ENCODE measurements around the gene CTAGE9. TPM values are rescaled to one million over a fixed set of nuclear protein-coding genes. Genes with fewer than 3 reads are reported as not detected.

The CTAGE9 gene
- total and polyA plus RNA-seq, 8 donors: not detected

DNA sequence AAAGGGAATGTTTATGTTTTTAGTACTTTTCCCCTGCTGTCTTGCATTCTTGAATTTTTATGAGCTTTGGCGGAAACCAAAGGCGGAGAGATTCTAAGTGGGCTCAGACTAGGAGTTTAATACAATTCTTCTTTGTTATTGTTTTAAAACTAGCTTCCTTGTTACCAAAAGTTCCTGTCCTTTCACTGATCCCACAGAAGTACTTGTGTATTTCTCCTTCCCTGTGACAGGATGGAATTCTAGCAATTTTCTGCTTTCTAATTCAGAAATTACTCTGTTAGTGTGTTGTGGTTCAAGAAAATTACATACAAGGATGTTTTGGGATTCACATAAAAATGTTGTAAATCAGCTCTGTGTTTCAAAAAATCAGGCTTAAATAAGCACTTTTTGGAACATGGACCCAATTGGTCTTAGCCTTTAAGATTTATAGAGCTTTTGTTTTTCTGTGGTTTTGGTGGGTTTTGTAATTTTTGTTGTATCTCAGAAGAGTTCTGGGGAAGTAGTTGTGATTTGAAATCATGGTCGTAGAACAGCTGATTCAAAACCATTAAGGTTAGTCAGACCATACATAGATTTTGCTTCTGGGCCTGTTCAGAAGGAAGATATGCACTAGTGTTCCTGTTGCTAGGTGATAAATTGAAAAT, 17.6 kb upstream of the CTAGE9 start:
- no peak for FAIRE-seq
- Histone ChIP-seq H3K36me3 (no peaks in the 10 kb centered on the region), H3K27me3 (no peaks in the 10 kb centered on the region), H3K27ac (no peak overlapping the region), H3K9me3 (no peaks in the 10 kb centered on the region), H3K4me3 (no peak overlapping the region), H3K4me1 (no peaks in the 10 kb centered on the region)
- TF ChIP-seq, protein P1, sequence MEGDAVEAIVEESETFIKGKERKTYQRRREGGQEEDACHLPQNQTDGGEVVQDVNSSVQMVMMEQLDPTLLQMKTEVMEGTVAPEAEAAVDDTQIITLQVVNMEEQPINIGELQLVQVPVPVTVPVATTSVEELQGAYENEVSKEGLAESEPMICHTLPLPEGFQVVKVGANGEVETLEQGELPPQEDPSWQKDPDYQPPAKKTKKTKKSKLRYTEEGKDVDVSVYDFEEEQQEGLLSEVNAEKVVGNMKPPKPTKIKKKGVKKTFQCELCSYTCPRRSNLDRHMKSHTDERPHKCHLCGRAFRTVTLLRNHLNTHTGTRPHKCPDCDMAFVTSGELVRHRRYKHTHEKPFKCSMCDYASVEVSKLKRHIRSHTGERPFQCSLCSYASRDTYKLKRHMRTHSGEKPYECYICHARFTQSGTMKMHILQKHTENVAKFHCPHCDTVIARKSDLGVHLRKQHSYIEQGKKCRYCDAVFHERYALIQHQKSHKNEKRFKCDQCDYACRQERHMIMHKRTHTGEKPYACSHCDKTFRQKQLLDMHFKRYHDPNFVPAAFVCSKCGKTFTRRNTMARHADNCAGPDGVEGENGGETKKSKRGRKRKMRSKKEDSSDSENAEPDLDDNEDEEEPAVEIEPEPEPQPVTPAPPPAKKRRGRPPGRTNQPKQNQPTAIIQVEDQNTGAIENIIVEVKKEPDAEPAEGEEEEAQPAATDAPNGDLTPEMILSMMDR (IDR thresholded peaks at IDR 0.05): no peak
- intact Hi-C loops (cut with DNase I): no loop called here
- ATAC-seq: no peak
- no peak for DNase-seq
- WGBS, 2 donors: 81 to 89% methylated on average over 3 of the region's 3 CpGs

DNA sequence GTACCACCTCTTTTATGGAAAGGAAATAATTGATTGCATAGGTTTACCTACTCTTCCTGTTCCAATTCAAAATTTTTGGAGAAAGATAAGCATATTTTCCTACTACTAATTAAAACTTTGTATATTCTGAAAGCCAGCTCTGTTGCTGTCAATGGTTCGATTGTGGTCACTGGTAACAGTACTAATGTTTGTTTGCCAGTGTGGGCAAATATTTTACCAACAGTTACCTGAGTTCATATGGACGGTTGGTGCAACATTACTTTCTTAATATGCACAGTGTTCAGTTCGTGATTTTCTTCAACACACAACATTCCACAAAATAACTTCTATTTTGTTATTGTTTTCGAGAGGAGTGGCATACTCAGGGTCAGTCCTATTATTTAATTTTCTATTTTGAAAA, 17.1 kb upstream of the CTAGE9 start:
- WGBS, 2 donors: 48 to 58% methylated on average over 4 of the region's 4 CpGs
- intact Hi-C loops (cut with DNase I): no loop called here
- DNase-seq: no peak
- Histone ChIP-seq H3K27ac (no peak overlapping the region), H3K36me3 (no peaks in the 10 kb centered on the region), H3K9me3 (no peaks in the 10 kb centered on the region), H3K27me3 (no peaks in the 10 kb centered on the region), H3K4me1 (no peaks in the 10 kb centered on the region), H3K4me3 (no peak overlapping the region)
- TF ChIP-seq, protein P1 (IDR thresholded peaks at IDR 0.05): no peak
- no peak for ATAC-seq
- no peak for FAIRE-seq

DNA sequence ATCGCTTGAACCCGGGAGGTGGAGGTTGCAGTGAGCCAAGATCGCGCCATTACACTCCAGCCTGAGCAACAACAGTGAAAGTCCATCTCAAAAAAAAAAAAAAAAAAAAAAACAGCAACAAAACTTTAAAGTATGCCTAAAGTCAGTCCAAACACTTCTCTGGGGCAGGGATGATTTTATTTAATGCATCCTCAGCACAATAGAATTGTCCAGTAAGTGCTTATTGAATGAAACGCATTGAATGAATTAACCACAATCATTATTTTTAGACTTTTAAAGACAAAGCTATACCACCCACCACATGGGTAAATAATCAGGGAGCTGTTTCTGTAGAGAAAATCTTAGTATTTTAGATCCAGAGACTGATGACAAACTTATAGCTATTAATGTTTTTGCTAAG, 16.6 kb upstream of the CTAGE9 start:
- no peak for FAIRE-seq
- H3K27me3 ChIP-seq: no peaks in the 10 kb centered on the region
- 90 to 96% methylated on average over 5 of the region's 5 CpGs for WGBS, 2 donors
- no peaks in the 10 kb centered on the region for H3K36me3 ChIP-seq
- no peak overlapping the region for H3K4me3 ChIP-seq
- intact Hi-C loops (cut with DNase I): no loop called here
- TF ChIP-seq, protein P1 (IDR thresholded peaks at IDR 0.05): no peak
- ATAC-seq: no peak
- no peak for DNase-seq
- no peak overlapping the region for H3K27ac ChIP-seq
- no peaks in the 10 kb centered on the region for H3K9me3 ChIP-seq
- H3K4me1 ChIP-seq: no peaks in the 10 kb centered on the region

DNA sequence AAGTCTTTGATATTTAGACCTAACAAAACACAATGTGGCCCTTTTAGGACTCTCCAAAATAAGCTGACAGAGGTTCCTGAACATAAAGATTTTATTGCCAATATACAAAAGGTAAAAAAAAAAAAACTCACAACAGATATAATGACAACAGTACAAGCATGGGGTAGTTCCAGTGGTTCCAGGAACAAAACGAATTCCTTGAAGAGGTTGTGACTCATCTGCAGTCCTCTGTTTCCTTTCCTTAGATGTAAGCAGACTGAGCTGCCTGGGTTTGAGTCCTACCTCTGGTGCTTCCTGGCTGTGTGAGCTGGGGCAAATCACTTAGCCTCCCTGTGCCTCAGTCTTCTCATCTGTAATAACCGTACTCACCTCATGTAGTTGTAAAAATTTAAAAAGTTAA, 13.3 kb upstream of the CTAGE9 start:
- H3K4me1 ChIP-seq: no peaks in the 10 kb centered on the region
- FAIRE-seq (no peak), ATAC-seq (no peak), DNase-seq (no peak)
- H3K9me3 ChIP-seq: no peaks in the 10 kb centered on the region
- intact Hi-C loops (cut with DNase I): no loop called here
- 70 to 85% methylated on average over 2 of the region's 2 CpGs for WGBS, 2 donors
- no peak overlapping the region for H3K27ac ChIP-seq
- TF ChIP-seq, protein P1 (IDR thresholded peaks at IDR 0.05): no peak
- no peaks in the 10 kb centered on the region for H3K36me3 ChIP-seq
- no peak overlapping the region for H3K4me3 ChIP-seq
- H3K27me3 ChIP-seq: no peaks in the 10 kb centered on the region

DNA sequence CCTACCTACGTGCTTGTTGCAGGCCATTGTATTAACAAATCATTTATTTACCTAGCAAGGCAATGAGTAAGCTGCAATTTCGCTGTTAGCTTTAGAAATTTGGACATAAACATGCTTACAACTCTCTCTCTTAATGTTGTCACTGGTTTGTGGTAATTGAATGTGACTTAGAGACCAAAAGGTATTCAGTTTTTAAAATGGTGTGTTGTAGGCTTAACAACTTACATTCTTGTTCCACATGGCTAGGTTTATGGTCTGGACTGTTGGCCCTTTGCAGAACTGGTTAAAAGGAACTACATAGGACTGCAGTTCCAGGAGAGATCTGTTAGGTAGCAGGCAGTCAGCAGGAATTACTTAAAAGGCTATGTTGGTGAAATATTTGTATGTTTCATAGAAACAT, 10.3 kb upstream of the CTAGE9 start:
- FAIRE-seq (no peak), ATAC-seq (no peak), DNase-seq (no peak)
- Histone ChIP-seq H3K36me3 (no peaks in the 10 kb centered on the region), H3K27me3 (no peaks in the 10 kb centered on the region), H3K4me3 (no peak overlapping the region), H3K4me1 (no peaks in the 10 kb centered on the region), H3K9me3 (no peaks in the 10 kb centered on the region), H3K27ac (no peak overlapping the region)
- TF ChIP-seq, protein P1 (IDR thresholded peaks at IDR 0.05): no peak
- WGBS, 2 donors: 63 to 81% methylated on average over 2 of the region's 2 CpGs
- intact Hi-C loops (cut with DNase I): no loop called here
